NOMO-1 treated with dmso at 0.1 percent for 144 hours (cell line): ENCODE measurements around the gene SNX21.
"Not testable (repeated sequence)": the region's sequence is repeated elsewhere in the genome, so short reads cannot be mapped to it uniquely, and the experiment has no call there.

Experiments
- DNase-seq: peaks from one replicate; lab custom pipeline; 2025; ENCODE audit not compliant: unreplicated experiment; lab: John Stamatoyannopoulos, UW

Gene SNX21, protein sequence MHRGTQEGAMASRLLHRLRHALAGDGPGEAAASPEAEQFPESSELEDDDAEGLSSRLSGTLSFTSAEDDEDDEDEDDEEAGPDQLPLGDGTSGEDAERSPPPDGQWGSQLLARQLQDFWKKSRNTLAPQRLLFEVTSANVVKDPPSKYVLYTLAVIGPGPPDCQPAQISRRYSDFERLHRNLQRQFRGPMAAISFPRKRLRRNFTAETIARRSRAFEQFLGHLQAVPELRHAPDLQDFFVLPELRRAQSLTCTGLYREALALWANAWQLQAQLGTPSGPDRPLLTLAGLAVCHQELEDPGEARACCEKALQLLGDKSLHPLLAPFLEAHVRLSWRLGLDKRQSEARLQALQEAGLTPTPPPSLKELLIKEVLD

DNA sequence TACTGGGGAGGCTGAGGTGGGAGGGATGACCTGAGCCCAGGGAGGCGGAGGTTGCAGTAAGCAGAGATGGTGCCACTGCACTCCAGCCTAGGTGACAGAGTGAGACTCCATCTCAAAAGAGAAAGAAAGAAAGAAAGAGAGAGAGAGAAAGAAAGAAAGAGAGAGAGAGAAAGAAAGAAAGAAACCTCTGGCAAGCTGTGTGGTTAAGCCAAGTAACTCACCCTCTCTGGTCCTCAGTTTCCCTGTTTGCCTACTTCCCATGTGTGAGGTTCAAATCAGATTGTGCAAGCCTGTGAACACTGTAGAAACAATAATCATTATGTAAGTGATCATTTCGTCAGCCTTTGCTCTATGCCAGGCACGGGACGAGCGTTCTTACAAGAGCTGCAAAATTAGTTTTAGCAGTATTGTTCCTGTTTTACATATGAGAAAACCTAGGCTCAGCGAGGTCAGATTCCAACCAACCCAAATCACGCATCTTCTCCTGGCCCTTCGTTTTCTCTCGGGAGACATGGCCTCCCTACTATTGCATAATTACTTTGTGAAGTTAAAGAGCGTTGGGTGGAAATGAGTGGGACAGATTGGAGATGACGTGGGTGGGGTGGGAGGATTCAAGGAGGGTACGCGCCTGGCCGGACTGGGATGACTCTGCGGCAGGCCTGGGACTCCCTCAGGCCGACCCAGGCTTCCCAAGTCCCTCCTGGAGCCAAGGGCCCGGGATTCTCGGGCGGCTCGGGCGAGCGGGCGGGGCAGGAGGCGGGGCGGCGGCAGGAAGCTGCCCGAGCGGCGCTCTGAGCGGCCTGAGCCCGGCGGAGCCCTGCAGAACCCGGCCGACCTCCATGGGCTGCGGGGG is at the start of gene SNX21:
TSS of gene SNX21 (plus strand) at position 770 of the 853 bp plus-strand sequence. CDS start 121 bp downstream, outside the sequence.
- DNase-seq: peak; percentile 72

DNA sequence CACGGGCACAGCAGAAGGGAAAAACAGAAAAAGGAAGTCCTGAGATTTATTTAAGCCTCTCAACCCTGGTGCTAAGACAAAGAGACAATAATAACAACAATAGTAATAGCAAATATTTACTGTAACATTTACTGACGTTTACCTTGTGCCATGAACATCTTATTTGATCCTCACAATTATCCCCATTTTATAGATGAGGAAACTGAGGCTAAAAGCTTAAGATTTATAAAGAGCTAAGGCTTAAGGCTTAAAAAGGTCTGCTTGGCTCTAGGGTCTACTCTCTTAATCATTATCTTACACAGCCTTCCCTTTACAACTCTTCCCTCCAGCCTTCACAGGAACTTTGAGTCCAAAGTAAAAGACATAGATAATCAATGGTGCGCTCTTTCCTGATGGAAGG is 45.2 kb upstream of the SNX21 start:
- no peak for DNase-seq

DNA sequence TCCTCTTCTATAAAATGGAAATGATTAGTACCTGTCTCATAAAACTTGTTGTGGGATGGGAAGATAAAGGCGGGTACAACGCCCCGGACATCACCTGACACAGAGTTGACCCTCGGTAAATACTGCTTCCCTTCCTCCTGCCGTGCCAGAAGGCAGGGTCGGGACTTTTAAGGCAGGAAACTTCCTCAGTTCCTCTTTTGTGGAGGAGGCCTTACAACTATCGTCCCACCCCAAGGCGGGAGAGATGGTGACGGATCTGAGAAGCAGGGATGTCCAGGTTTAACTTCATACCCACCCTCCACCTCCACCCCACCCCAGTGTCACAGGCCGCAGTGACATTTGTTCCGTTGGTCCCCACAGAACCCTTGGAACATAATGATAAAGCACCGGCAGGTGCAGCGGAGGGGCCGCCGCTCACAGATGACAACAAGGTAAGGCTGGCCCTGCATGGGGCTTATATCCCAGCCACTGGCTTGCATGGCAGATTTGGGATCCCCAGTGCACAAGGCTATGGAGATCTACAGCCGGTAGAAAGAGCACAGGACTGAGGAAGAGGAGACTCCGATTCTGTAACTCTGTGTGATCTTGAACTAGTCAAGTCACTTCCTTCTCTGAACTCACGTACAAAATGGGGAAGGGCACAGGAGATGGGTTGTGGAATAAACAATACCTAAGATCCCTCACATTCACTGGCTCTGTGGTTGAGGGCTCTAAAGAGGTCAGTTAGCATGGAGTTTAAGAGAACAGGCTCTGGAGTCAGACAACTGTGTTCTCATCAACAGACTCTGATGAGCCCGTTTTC is 41.1 kb upstream of the SNX21 start:
- peak; percentile 46 for DNase-seq

DNA sequence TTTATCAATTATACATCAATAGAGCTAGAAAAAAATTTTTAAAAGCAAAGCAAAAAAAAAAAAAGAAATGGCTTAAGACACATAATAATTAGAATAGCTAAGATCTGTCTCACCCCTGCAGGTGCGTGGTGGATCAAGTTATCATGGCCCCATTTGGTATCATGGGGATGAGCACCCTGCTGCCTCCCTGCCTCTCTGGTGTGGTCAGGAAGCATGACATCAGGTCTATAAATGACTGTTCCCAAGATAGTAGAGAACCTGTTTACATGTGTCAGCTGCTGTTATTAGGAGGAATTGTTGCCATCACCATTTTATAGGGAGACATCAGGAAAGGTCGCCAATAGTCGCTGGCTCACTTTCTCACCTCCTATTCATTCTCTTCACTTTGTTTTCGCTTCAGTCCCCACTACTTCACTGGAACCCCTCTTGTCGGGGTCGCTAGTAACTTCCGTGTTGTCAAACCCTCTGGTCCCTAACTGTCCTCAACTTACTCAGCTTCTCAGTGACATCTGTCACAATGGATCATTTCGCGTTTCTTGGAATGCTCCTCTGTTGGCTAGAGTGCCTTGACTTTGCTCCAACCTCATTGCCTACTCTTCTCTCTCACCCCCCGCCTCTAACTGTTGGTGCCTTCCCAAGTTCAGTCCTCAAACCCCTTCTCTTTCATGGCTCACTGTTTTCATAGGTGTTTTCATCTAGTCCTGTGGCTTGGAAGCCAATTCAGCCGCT is 37.1 kb upstream of the SNX21 start:
- no peak for DNase-seq

DNA sequence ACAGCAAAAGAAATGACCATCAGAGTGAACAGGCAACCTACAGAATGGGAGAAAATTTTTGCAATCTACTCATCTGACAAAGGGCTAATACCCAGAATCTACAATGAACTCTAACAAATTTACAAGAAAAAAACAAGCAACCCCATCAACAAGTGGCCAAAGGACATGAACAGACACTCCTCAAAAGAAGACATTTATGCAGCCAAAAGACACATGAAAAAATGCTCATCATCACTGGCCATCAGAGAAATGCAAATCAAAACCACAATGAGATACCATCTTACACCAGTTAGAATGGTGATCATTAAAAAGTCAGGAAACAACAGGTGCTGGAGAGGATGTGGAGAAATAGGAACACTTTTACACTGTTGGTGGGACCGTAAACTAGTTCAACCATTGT is 36.1 kb upstream of the SNX21 start:
- not testable (repeated sequence) for DNase-seq

DNA sequence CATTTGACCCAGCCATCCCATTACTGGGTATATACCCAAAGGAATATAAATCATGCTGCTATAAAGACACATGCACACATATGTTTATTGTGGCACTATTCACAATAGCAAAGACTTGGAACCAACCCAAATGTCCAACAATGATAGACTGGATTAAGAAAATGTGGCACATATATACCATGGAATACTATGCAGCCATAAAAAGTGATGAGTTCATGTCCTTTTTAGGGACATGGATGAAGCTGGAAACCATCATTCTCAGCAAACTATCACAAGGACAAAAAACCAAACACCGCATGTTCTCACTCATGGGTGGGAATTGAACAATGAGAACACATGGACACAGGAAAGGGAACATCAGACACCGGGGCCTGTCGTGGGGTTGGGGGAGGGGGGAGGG is 35.6 kb upstream of the SNX21 start:
- DNase-seq: not testable (repeated sequence)

DNA sequence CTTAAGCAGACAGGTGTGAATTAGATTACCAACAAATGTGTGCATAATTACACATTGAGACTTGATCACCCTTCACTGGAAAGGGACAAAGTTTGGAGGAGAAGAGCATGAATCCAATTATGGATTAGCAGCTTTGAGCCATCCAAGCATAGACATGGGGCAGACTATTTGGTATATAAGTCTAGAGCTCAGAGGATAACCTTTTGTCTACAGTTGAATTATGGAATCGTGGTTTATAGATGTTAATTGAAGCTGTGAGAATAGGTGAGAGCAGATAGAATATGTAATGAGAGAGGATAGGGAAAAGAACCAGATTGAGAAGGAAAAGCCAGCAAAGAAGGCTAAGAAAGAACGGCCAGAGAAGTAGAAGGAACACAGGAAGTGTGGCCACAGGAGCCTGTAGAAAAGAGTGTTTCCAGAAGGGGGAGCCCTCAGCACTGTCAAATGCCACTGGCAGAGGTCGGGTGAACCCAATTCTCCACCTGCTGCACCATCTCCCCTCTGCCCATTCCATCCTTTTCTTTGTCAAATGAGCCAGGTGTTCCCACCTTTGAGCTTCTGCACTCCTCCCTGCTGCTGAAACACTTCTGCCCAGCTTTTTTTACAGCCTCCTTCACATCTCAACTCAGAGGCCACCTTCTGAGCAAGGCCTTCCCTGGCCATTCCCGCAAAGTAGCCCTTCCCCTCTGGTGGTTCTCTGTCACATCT is 34.5 kb upstream of the SNX21 start:
- DNase-seq: peak; percentile 40

DNA sequence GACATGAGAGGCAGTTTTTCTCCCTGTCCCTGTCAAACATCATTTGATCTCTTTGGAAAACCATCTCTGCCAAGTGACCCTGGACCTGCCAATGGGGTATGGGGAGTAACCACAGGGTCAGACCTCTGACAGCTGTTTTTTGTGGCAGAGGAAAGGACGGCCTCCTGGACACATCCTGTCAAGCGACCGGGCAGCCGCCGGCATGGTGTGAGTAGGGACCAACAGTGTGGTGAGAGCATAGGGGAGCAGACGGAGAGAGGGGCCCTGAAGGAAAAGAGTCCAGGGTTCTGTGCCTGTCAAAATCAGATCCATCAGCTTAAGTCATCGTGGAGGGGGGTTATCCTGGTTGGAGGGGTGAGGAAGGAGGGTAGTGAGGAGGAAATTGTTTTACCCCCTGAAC is 31.7 kb upstream of the SNX21 start:
- no peak for DNase-seq

DNA sequence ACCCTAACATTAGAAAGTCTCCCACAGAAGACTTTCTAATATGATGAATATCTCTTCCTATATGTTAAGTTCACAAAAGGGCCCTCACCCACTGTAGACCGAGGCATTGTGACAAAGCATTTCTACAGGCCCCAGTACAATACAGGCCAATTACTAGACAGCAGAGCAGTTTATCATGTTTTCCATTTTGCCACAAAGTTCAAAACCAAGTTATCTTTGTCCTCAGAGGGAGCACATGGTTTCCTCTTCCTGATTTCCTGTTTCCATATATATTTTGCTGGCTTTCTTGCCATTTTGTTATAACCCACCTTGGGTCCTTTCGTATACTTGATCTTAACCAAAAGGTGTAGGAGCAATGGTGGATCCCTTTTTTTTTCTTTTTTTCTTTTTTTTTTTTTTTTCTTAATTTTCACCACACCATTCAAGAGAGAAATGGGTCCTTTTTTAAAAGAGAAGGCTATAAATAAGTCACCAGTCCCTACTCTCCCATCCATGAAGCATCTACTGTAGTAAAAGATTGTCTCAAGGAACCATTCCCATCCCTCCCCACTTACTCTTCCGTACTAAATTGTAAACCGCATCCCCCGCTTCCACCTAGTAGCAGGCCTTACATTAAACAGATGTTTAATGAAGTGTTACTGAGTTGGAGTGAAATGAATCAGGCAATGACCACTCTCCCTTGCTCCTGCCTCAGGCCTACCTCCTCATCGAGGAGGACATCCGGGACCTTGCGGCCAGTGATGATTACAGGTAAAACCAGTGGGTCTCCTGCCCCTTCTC is 23.2 kb upstream of the SNX21 start:
- no peak for DNase-seq

DNA sequence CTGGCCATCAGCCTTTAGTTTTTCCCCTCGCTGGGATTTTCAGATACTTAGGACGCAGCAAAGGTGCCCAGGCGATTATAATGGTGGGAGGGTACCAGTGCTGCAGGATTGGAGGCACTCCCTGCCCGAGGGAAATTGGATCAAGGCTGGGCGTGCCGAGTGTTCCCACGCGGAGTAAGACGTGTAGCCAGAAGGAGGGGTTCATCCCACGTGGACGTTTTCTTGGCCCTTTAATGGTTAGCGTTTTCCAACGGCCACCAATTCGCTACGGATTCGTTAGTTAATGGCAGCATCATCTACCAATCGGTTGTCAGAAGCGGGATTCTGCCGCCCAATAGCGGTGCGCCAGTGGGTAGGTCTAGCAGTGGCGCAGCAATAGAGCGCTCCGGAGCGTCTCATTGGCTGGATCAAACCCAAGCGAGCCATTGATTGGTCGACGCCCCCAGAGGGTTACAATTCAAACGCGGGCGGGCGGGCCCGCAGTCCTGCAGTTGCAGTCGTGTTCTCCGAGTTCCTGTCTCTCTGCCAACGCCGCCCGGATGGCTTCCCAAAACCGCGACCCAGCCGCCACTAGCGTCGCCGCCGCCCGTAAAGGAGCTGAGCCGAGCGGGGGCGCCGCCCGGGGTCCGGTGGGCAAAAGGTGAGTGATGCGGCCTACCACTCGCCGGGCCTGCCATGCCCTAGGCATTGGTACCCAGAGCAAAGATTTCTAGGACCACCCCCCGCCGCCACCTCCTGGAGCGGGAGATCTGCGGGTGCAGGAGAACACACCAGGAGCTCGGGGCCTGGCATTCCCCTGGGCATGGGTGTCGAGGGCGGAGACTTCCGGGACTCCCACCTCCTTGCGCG is 21.2 kb upstream of the SNX21 start, which contains the start of gene UBE2C:
TSS of gene UBE2C (plus strand) at position 488 of the 849 bp plus-strand sequence. CDS start at position 540, 52 bp downstream.
- DNase-seq: peak; percentile 89

DNA sequence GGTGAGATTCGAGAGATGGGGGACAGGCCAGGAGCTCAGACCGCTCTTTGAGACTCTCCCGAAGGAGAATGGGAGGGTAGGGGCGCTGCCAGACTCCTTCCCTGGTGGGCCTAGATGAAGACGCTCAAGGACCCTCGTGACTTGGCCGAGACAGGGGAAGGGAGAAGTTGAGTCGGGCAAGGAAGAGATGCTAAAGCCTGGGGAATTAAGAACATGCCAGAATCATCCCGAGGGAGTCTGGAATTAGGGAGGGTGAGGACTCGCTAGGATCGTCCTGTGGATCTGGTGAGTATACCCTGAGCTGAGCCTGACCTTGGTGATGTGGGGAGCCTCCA is 20.6 kb upstream of the SNX21 start:
- no peak for DNase-seq

DNA sequence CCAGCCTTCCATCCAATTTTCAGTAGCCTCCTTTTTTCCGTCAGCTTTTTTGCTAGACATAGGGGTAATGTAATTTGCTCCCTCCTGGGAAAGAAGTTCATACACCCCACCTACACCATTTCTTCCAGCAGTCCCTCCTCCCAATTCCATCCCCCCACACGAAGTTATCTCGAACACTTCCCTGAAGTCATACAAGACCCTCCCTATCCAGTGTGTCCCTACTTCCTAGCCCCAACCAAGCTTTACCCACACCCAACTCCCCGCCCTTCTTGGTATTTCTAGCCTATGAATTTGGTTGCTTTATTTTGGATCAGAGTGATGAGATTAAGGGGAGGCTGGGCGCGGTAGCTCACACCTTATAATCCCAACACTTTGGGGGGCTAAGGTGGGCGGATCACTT is 20.1 kb upstream of the SNX21 start:
- no peak for DNase-seq

DNA sequence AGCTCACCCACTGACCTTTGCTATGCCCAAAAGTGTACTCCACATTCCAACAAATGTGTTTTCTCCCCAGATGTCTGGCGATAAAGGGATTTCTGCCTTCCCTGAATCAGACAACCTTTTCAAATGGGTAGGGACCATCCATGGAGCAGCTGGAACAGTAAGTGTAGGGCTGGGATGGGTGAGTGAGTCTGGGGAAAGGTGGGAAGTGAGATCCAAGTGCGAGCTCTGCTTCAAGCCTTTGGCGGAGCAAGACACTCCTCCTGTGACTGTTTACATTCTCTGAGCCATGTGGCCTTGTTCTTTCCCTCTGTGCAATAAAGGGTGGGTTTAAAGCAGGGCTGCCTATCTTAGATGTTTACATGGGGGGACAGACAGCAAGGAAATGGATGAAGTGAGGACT is 19.3 kb upstream of the SNX21 start:
- DNase-seq: no peak

DNA sequence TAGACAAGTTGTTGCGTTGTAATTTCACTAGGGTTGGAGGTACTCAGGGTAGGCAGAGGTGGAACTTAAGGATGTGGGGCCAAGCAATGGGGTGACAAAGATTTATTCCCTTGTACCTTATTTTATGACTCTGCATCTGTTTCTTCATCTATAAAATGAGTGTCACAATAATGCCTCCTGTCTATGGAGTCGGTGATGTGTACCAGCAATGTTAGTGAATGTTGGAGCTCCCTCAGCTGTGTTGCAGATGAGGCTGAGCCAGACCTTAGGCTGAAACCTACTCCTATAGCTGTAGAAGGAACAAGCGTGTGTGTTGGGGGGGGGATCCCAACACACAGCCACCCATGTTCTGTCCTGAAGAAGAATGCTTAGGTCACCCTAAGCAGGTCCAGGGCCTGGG is 16.6 kb upstream of the SNX21 start:
- no peak for DNase-seq

DNA sequence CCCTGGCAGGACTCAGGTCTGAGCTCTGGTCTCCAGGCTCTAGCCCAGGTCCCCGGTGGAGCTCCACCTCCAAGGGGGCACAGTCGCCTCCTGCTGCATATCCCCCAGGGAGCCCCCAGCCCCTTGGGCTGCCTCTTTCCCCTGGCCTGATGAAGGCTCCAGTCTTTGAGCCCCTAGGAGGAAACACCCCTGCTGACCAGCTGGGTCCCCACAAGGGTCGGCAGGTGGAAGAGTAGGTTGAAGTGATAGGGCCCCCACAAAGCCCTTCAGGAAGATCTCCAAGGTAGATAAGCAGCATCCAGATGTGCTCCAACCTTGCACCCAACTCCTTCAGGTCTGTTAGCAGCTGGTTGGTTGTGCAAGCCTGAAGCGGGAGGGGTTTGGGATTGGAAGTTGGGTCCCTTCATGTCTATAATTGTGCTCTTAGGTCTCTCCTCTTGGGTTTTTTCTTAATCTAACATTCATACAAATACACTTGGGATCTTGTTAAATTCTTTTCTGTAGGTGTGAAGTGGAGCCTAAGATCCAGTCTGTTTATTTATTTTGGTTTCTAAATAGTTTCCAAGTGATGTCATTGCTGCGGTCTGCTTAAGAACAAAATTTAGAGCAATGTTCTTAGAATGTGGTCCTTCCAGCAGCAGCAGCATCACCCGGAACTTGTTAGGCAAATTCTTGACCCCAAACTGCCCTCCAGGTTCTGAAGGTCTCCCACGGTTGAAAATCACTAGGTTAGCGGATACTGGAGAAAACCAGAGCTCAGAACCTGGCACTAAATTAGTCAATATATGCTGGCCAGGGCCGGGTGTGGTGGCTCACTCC is 16.0 kb upstream of the SNX21 start:
- DNase-seq: no peak

DNA sequence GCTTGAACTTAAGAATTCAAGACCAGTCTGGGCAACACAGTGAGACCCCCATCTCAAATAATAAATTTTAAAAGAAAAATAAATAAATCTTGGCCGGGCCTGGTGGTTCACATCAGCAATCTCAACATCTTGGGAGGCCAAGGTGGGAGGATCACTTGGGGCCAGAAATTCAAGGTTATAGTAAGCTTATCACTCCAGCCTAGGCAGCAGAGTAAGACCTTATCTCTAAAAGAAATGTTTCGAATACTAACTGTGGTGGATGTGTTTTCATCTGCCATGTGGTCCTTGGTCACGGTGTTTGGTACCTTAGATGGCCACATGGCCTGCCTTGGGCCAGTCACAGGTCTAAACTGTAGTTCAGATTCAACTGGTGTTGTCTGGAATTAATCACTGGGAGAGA is 15.4 kb upstream of the SNX21 start:
- DNase-seq: no peak

DNA sequence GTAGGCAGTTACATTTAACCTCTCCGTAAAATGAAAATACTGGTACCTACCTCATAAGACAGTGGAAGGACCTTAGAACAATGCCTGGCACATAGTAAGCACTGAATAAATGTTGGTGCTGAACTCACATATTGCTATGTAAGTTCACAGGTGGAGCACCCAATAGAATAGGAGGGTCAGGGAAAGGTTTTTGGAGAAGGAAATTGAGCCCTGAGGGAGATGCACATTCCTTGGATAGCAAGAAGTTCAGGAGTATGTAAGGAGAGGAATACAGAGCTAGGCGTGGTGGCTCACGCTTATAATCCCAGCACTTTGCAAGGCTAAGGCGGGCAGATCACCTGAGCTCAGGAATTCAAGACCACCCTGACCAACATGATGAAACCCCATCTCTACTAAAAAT is 14.1 kb upstream of the SNX21 start:
- DNase-seq: no peak

DNA sequence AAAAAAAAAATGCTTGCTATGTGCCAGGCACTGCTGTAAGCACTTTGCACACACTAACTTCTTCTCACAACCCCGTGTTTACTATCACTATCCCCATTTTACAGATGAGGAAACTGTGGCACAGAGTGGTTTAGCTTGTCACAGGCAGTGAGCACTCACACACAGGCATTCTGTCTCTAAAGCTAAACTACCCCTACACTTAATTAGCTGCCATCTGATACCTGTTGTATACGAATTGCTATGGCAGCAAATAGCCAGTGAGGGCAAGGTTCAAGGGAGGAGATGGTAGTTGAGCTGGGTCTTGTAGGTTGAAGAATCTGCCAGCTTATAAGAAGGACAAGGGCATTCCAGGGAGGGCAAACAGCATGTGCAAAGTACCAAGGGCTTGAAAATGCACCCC is 11.7 kb upstream of the SNX21 start:
- no peak for DNase-seq
